ENCODE data around the gene MAP2K7.

The MAP2K7 gene

DNA sequence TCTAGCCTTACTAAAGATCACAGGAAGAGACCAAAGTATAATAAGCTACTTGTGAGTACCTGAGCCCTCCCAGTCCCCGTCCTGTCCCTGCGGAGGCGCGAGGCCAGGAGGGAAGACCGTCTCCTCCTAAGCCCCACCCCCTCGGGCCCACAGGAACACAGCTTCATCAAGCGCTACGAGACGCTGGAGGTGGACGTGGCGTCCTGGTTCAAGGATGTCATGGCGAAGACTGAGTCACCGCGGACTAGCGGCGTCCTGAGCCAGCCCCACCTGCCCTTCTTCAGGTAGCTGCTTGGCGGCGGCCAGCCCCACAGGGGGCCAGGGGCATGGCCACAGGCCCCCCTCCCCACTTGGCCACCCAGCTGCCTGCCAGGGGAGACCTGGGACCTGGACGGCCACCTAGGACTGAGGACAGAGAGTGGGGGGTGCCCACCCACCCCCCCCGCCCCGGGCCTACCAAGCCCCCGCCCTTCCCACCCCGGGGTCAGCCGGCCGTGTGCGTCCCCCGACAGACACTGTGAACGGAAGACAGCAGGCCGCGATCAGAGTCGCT lies 8.5 kb downstream of the MAP2K7 start:
- in situ Hi-C loops (cut with HindIII; ENCODE audit: low sequenced_read_pairs), result no loop called here
- TF ChIP-seq, protein P1, sequence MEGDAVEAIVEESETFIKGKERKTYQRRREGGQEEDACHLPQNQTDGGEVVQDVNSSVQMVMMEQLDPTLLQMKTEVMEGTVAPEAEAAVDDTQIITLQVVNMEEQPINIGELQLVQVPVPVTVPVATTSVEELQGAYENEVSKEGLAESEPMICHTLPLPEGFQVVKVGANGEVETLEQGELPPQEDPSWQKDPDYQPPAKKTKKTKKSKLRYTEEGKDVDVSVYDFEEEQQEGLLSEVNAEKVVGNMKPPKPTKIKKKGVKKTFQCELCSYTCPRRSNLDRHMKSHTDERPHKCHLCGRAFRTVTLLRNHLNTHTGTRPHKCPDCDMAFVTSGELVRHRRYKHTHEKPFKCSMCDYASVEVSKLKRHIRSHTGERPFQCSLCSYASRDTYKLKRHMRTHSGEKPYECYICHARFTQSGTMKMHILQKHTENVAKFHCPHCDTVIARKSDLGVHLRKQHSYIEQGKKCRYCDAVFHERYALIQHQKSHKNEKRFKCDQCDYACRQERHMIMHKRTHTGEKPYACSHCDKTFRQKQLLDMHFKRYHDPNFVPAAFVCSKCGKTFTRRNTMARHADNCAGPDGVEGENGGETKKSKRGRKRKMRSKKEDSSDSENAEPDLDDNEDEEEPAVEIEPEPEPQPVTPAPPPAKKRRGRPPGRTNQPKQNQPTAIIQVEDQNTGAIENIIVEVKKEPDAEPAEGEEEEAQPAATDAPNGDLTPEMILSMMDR (IDR thresholded peaks at IDR 0.05; ENCODE audit: low read depth, low read length), result no peak

DNA sequence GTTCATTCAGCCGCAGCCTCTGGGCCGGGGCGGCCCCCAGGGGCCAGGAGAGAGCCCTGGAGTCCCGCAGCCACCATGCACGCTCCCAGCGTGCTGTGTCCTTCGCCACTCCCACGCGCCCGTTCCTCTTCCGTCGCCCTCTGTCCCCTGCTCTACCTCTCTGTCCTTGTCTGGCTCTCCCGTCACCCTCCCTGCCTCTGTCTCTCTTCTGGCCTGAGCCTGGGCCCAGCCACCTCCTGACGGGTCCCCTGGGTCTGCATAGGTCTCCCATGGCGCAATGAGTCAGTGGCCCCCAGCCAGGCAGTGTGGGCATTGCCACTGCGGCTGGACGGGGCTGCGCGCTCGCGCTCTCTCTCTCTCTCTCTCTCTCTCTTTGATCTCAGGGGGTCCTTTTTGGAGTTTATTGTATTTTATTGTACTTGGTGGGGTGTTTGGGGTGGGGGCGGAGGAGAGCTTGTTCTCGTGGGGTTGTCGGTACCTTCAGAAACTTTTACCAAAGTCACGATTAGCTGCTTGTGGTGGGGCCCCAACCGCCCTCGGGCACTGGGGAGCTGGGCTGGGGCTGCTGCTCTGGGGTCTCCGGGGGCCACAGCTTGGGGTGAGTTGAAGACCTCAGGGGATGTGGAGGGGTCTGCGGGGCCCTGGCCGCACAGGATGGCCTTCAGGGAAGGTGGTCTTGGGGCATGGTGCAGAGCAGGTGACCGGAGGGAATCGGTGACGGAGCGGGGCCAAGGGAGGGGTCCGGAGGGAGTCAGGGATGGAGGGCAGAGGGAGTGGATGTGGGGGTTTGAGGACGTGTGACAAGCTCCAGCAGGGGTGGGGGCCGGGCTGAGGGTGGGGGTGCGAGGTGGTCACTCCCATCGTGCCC lies 9.3 kb downstream of the MAP2K7 start:
- no peak overlapping the region for H3K4me3 ChIP-seq (ENCODE audit: low read depth, low read length)
- in situ Hi-C loops (cut with HindIII; ENCODE audit: low sequenced_read_pairs), result no loop called here
- DNase-seq (ENCODE audit: low read depth, low spot score), result no peak
- TF ChIP-seq, protein P1 (IDR thresholded peaks at IDR 0.05; ENCODE audit: low read depth, low read length), result no peak

More for the DNA sequence above, 8.5 kb downstream of the MAP2K7 start:
- no peak overlapping the region for H3K4me3 ChIP-seq (ENCODE audit: low read depth, low read length)
- no peak for DNase-seq (ENCODE audit: low read depth, low spot score)

DNA sequence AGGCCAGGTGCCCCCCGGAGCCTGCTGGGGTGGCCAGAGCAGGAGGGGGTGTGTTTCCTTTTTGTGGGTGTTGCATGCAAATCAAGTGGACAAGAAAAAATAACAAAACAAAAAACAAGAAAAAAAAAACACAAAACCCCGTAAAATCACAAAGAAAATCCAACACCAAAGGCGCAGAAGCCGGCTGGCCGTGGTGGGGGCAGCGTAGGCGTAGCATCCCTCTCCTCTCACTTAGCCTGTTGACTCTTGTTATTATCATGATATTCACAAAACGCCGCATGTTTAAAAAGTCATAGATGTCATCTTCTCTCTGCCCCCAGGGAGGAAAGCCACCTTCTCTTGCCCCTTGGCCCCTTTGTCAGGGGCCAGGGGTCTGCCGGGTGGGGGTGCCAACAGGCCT lies 10.0 kb downstream of the MAP2K7 start:
- in situ Hi-C loops (cut with HindIII; ENCODE audit: low sequenced_read_pairs), result no loop called here
- no peak for DNase-seq (ENCODE audit: low read depth, low spot score)
- TF ChIP-seq, protein P1 (IDR thresholded peaks at IDR 0.05; ENCODE audit: low read depth, low read length), result no peak
- no peak overlapping the region for H3K4me3 ChIP-seq (ENCODE audit: low read depth, low read length)

DNA sequence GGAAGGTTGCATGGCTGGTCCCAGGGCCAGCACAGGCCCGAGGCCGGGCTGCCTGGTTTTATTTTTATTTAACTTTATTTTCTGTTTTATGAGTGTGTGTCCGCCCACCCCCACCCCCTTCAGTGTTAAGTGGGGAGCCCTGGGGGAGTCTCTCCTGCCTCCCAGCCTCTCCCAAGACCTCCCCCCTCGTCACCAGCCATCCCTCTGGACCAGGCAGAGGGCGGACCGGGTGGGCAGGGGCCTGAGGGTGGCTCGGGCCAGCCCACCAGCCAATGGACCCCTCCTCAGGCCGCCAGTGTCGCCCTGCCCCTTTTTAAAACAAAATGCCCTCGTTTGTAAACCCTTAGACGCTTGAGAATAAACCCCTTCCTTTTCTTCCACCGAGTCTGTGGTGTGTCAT lies 10.4 kb downstream of the MAP2K7 start:
- TF ChIP-seq, protein P1 (IDR thresholded peaks at IDR 0.05; ENCODE audit: low read depth, low read length), result no peak
- no peak overlapping the region for H3K4me3 ChIP-seq (ENCODE audit: low read depth, low read length)
- in situ Hi-C loops (cut with HindIII; ENCODE audit: low sequenced_read_pairs), result no loop called here
- DNase-seq (ENCODE audit: low read depth, low spot score), result no peak

DNA sequence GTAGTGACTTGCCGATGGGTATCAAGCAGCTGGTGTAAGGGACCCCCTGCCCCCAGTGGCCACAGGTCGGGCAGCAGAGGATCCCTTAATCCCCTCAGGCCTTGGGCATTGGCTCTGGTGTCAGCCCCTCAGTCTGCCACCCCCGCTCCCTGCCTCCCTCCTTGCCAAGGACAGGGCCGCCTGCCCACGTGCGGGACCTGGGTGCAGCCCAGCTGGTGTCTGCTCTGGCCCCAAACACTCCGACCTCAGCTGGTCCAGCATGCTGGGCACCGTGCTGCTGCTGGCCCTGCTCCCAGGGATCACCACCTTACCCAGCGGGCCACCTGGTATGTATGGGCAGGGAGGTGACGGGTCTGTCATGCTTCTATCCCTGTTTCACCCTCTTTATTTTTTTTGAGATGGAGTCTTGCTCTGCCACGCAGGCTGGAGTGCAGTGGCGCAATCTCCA lies 10.9 kb downstream of the MAP2K7 start, which contains the start of gene TGFBR3L:
TSS of gene TGFBR3L (plus strand) at position 233 of the 448 bp plus-strand sequence.
- no peak for DNase-seq (ENCODE audit: low read depth, low spot score)
- H3K4me3 ChIP-seq (ENCODE audit: low read depth, low read length), result no peak within 1 kb of the TSS
- in situ Hi-C loops (cut with HindIII; ENCODE audit: low sequenced_read_pairs), result no loop called here
- TF ChIP-seq, protein P1 (IDR thresholded peaks at IDR 0.05; ENCODE audit: low read depth, low read length), result no peak

DNA sequence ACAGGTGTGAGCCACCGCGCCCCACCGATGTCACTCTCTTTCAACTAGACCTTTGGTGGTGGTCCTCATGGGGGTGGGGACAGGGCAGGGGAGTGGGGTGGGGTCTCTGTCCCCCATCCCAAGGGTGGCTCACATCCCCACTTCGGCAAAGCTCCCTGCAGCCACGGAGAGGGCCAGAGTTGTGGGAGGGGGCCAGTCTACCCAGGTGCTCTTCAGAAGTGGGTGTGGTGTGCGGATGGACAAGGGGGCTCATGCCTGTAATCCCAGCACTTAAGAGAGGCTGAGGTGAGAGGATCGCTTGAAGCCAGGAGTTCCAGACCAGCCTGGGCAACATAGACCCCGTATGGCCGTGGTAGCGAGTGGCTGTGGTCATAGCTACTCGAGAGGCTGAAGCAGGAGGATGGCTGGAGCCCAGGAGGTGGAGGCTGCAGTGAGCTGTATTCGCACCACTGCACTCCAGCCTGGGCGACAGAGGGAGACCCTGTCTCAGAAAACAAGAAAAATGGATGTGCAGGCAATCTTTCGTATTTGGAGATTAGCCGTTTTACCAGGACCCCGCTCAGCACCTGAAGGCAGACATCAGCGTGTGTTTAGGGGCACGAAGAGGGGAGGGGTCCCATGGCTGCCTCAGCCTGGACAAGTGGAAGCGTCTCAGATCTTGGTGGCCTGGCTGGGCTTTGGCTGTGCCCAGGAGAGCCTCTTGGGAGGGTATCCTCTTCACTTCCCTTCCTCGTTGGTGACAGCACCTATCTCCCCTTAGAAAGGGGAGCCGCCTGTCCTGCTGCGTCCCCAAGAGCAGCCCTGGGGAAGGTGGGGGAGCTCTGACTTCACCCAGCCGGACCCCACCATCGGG lies 11.8 kb downstream of the MAP2K7 start:
- TF ChIP-seq, protein P1 (IDR thresholded peaks at IDR 0.05; ENCODE audit: low read depth, low read length), result no peak
- H3K4me3 ChIP-seq (ENCODE audit: low read depth, low read length), result no peak overlapping the region
- DNase-seq (ENCODE audit: low read depth, low spot score), result no peak
- in situ Hi-C loops (cut with HindIII; ENCODE audit: low sequenced_read_pairs), result no loop called here

Measured in astrocyte of the spinal cord (primary cell).